ENCODE results near the gene RNU7-1. TPM values are rescaled to one million over a fixed set of nuclear protein-coding genes. Genes with fewer than 3 reads are reported as not detected.

Gene RNU7-1
- total and polyA plus RNA-seq, 9 of the 15 experiments (the other 6 are each of a cell fraction or from before 2014, with no cell fraction given): not detected

GRCh38 chr12:6961695-6962284 is 18.2 kb downstream of the RNU7-1 start (continued):
- TF ChIP-seq CHD1 (IDR thresholded peaks at IDR 0.05; ENCODE audit: low read length) (no peak), ZNF586 (CRISPR knock-in tag; conservative IDR thresholded peaks at IDR 0.05) (no peak), TEAD1 (CRISPR knock-in tag; IDR thresholded peaks at IDR 0.05) (0 out of 4 replicates have a peak, but pooled peaks of 1 of the 2 experiments have one; percentile 33), SMARCA4 (IDR thresholded peaks at IDR 0.05) (peak; percentile 54), PHF21A (IDR thresholded peaks at IDR 0.05; ENCODE audit: borderline replicate concordance, low read depth) (no peak), BRD9 (IDR thresholded peaks at IDR 0.05; ENCODE audit: low read depth, partially characterized antibody) (peak; percentile 48), MAFG (tag; conservative IDR thresholded peaks at IDR 0.05) (peak; percentile 91), E2F6 (IDR thresholded peaks at IDR 0.05; ENCODE audit: borderline replicate concordance in 1 of 2, extremely low read depth in 1 of 2, insufficient read depth in 1 of 2, insufficient read length in 1 of 2, low read depth in 1 of 2, low read length in 1 of 2, poor library complexity in 1 of 2, severe bottlenecking in 1 of 2) (peak in 1 of 2 experiments; percentile 68), MCM7 (IDR thresholded peaks at IDR 0.05) (no peak), EP300 (IDR thresholded peaks at IDR 0.05; ENCODE audit: low read length) (no peak), HNRNPL (IDR thresholded peaks at IDR 0.05; ENCODE audit: low read depth, low read length) (no peak), PTTG1 (tag; IDR thresholded peaks at IDR 0.05; ENCODE audit: low read depth) (no peak), BRCA1 (IDR thresholded peaks at IDR 0.05) (no peak), BRCA1 (CRISPR knock-in tag; IDR thresholded peaks at IDR 0.05) (no peak), PHF8 (IDR thresholded peaks at IDR 0.05; ENCODE audit: borderline replicate concordance, low read length) (peak; percentile 51; the same call in 1 of the 2 replicates), TFAM (CRISPR knock-in tag; conservative IDR thresholded peaks at IDR 0.05) (no peak), TFAP4 (CRISPR knock-in tag; IDR thresholded peaks at IDR 0.05; ENCODE audit: borderline replicate concordance) (peak; percentile 59; the same call in 1 of the 2 replicates), POLR2B (IDR thresholded peaks at IDR 0.05; ENCODE audit: low read depth, partially characterized antibody) (peak; percentile 63), THRB (CRISPR knock-in tag; conservative IDR thresholded peaks at IDR 0.05) (no peak), MYC (IDR thresholded peaks at IDR 0.05; ENCODE audit: low read depth, low read length) (peak; percentile 6), MYC (CRISPR knock-in tag; IDR thresholded peaks at IDR 0.05; ENCODE audit: borderline replicate concordance, low read depth) (no peak), SMARCC2 (IDR thresholded peaks at IDR 0.05; ENCODE audit: low read depth) (peak; percentile 37; the same call in 1 of the 2 replicates), THAP12 (CRISPR knock-in tag; IDR thresholded peaks at IDR 0.05) (peak; percentile 41; the same call in 1 of the 2 replicates), RFX5 (IDR thresholded peaks at IDR 0.05; ENCODE audit: low read depth, low read length) (no peak), PHB2 (IDR thresholded peaks at IDR 0.05; ENCODE audit: low read depth) (no peak)

Data from K562 (cell line).